Gastroesophageal sphincter (tissue), 3 donors: Measurements from ENCODE around the gene SLC18A3.

Source experiments
- CTCF ChIP-seq, 4 experiments: fragments of 200-600 bp in 2 of 4; fragments of 450-650 bp in 2 of 4; sonication (generic) in 1 of 4; IDR thresholded peaks; one replicate each; pipeline ENCODE4 v1.5.1; 2017 to 2019; ENCODE audit warnings: antibody characterized with exemption in 4 of 4, mild to moderate bottlenecking in 2 of 4, moderate library complexity in 2 of 4
- POLR2A ChIP-seq, 2 donors: fragments of 450-650 bp; IDR thresholded peaks; one replicate each; pipeline ENCODE4 v1.6.1; 2017; ENCODE audit warnings: antibody characterized with exemption in 2 of 2, mild to moderate bottlenecking in 2 of 2, moderate library complexity in 1 of 2

DNA sequence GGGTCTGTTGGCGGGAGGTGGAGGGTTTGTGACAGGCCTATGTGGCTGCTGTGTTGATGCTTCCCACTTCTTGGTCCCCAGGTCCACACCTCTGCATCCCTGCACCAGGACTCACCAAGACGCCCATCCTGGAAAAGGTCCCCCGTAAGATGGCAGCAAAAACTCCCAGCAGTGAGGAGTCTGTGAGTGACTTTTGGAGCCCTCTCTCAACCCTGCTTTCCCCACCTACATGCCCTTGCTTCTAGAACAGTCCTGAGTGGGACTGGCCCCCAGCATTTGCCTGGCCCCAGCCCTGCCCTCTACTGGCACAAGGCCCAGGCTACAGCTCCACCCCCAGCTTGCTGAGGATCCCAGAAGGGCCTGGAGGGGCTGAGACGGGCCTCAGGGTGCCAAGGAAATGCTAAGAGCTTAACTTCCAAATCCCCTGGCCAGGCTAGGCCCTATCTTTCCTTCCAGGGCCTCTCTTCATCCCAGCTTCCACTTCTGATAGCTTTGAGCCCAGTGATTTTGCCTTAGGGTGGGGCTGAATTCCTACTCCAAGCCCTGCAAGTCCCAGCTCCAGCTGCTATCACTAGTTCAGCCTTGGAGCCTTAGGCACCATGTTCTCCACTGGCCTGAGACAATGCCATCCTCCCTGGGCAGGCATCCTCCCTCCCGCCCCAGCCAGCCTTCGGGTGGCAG, 6.5 kb downstream of the SLC18A3 start:
- TF ChIP-seq CTCF (IDR thresholded peaks at IDR 0.05) (no peak), POLR2A (IDR thresholded peaks at IDR 0.05) (no peak)
